ENCODE data around the gene TOE1.

TOE1 gene

DNA sequence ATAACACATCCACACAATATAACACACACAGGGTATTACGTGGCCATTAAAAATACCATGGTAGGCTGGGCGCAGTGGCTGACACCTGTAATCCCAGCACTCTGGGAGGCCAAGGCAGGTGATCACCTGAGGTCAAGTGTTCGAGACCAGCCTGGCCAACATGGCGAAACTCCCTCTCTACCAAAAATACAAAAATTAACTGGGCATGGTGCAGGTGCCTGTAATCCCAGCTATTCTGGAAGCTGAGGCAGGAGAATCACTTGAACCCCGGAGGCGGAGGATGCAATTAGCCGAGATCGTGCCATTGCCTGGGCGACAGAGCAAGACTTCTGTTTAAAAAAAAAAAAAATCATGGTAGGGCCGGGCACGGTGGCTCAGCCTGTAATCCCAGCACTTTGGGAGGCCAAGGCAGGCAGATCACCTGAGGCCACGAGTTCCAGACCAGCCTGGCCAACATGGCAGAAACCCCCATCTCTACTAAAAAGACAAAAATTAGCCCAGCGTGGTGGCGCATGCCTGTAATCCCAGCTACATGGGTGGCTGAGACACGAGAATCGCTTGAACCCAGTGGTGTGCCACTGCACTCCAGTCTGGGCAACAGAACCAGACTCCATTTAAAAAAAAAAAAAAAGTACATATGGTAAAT is 37.3 kb upstream of the TOE1 start:
- H3K4me3 ChIP-seq (replicated peaks; ENCODE audit: low read depth, low read length): peak overlapping the region; percentile 48
- DNase-seq (ENCODE audit: extremely low read depth, low read depth): no peak
- TF ChIP-seq, protein P1, sequence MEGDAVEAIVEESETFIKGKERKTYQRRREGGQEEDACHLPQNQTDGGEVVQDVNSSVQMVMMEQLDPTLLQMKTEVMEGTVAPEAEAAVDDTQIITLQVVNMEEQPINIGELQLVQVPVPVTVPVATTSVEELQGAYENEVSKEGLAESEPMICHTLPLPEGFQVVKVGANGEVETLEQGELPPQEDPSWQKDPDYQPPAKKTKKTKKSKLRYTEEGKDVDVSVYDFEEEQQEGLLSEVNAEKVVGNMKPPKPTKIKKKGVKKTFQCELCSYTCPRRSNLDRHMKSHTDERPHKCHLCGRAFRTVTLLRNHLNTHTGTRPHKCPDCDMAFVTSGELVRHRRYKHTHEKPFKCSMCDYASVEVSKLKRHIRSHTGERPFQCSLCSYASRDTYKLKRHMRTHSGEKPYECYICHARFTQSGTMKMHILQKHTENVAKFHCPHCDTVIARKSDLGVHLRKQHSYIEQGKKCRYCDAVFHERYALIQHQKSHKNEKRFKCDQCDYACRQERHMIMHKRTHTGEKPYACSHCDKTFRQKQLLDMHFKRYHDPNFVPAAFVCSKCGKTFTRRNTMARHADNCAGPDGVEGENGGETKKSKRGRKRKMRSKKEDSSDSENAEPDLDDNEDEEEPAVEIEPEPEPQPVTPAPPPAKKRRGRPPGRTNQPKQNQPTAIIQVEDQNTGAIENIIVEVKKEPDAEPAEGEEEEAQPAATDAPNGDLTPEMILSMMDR (IDR thresholded peaks at IDR 0.05; ENCODE audit: low read depth, low read length, missing control alignments): no peak

DNA sequence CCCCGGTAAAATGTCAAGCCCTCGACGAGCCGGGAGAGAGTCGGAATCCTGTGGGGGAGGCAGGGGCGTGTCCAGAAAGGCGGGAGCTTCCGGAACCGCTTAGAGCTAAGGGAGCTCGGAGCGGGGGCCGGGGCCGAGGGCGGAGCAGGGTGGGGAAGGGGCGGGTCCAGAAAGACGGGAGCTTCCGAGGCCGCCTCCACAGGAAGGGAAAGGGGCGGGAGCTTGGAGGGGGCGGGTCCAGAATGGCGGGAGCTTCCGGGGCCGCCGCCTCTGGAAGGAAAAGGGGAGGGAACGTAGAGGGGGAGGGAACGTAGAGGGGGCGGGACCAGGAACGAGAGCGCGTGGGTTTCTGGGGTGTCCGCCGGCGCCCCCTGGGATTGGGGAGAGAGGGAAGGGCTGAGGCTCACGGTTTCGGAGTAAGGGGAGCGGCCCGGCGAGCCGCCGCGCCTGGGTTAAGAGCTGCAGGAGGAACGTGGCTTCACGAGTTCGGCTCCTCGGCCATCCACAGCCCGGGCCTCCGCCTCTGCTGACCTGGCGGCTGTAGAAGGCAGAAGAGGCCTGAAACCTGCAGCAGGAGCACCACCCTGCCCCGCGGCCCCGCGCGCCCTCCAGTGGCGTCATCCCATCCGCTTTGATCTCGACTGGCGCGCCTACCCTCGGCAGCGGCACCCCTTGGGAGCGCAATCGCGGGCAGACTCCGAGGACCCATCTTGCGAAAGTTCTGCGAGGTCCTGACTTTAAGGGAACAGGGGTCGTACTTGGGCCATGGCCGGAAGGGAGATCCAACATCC is 36.3 kb upstream of the TOE1 start:
- H3K4me3 ChIP-seq (replicated peaks; ENCODE audit: low read depth, low read length): peak overlapping the region; percentile 48
- peak; percentile 78 for DNase-seq (ENCODE audit: extremely low read depth, low read depth)
- TF ChIP-seq, protein P1 (IDR thresholded peaks at IDR 0.05; ENCODE audit: low read depth, low read length, missing control alignments): peak; percentile 57

DNA sequence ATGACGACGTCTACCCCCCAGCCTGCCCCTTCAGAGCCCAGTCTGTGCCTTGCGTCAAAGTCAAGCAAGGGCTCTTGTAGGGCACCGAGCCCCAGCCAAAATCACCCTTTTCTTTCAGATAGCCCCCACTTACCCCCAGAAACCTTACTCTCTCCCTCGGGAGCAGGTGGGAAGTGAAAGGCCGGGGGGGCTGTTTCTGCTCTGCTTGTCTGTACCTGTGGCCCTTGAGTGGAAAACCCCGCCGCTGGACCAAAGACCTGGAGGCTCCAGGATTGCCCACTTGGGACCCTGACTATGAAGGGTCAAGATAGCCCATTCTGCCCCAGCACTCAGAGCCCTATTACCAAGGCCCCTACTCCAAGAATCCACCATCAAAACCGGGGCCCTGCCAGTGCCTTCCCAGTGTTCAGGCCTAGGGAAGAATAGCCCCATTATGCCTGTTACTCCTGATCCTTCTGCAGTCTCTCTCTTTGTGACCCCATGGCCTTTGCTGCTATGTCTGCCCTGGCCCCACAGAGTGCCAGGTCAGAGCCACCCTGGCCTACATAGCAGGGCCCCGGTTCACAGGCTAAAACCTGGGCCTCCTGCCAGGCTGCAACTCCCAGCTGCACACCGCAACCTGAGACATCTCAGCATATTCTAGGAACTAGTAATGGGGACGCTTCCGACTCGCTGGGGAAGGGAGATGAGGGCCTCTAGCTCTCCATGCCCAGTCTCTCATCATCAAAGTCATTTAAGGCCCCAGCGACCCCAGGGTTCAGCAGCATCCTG is 35.5 kb upstream of the TOE1 start:
- no peak for DNase-seq (ENCODE audit: extremely low read depth, low read depth)
- TF ChIP-seq, protein P1 (IDR thresholded peaks at IDR 0.05; ENCODE audit: low read depth, low read length, missing control alignments): no peak

DNA sequence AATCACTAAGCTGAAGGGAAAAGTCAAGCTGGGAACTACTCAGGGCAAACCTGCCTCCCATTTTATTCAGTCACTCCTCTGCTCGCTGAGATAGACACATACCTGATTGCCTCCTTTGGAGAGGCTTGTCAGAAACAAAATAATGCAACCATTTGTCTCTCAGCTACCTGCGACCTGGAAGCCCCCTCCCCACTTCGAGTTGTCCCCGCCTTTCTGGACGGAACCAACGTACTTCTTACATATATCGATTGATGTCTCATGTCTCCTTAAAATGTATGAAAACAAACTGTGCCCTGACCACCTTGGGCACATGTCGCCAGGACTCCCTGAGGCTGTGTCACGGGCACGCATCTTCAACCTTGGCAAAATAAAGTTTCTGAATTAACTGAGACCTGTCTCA is 34.7 kb upstream of the TOE1 start:
- DNase-seq (ENCODE audit: extremely low read depth, low read depth): no peak

More for the DNA sequence above, 35.5 kb upstream of the TOE1 start:
- peak overlapping the region; percentile 47 for H3K4me3 ChIP-seq (replicated peaks; ENCODE audit: low read depth, low read length)

DNA sequence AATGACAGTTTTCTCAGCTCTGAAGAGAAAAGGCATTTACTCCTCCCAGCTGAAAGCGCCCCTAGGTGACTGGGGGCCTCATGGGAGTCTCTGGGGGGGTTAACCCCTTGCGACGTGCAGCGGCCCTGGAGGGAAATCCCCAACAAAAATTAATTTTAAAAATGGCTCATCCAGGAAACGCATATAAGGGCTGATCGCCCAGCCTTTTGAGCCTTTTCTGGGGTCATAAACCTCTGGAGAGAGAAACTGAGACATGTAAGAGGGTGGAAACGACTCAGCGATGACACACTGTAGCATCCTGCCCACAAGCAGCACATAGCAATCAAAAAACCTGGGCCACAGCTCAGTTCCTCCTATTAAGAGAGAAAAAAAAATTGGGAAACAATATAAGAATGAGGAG is 33.7 kb upstream of the TOE1 start:
- TF ChIP-seq, protein P1 (IDR thresholded peaks at IDR 0.05; ENCODE audit: low read depth, low read length, missing control alignments): no peak
- no peak for DNase-seq (ENCODE audit: extremely low read depth, low read depth)
- H3K4me3 ChIP-seq (replicated peaks; ENCODE audit: low read depth, low read length): no peak overlapping the region

More for the DNA sequence above, 34.7 kb upstream of the TOE1 start:
- TF ChIP-seq, protein P1 (IDR thresholded peaks at IDR 0.05; ENCODE audit: low read depth, low read length, missing control alignments): no peak
- no peak overlapping the region for H3K4me3 ChIP-seq (replicated peaks; ENCODE audit: low read depth, low read length)

DNA sequence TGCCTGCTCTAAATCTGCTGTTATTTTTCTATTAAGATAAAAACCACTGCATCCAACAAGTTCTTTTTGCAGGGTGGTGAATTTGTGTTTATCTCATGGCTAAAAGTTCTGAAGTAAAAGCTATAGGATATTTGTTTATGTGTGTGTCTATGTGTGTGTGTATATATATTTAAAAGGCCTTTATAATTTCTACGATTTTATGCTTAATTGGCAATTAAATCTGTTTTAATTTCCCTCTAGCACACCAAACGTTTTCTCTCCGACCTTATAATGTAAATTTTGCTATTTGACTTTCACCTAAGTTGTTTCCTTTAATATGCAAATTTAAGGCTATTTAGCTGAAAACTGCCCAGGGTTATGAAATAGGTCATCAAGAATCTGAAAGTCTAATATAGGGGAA is 33.1 kb upstream of the TOE1 start:
- TF ChIP-seq, protein P1 (IDR thresholded peaks at IDR 0.05; ENCODE audit: low read depth, low read length, missing control alignments): no peak
- H3K4me3 ChIP-seq (replicated peaks; ENCODE audit: low read depth, low read length): no peak overlapping the region
- no peak for DNase-seq (ENCODE audit: extremely low read depth, low read depth)

Measured in HFF-Myc (cell line).